ENCODE measurements around the gene PAX2. TPM values are rescaled to one million over a fixed set of nuclear protein-coding genes. Genes with fewer than 3 reads are reported as not detected.

The PAX2 gene
- total and polyA plus RNA-seq, 2 of the 8 experiments (the other 6 are each of a cell fraction or from before 2014, with no cell fraction given), result 0.02 TPM; not detected in 1

GRCh38 chr10:100829097-100829870 lies 83.9 kb downstream of the PAX2 start:
- H3K9ac ChIP-seq (replicated peaks in 1 of 4; ENCODE audit: extremely low read depth in 1 of 4, low read depth in 3 of 4, low read length in 3 of 4), result no peak overlapping the region
- H2BK15ac ChIP-seq (ENCODE audit: low read length), result no peak overlapping the region
- no peak overlapping the region for H3K56ac ChIP-seq (replicated peaks; ENCODE audit: insufficient read length, low read depth, low read length)
- peaks cover 4 to 26% (median 20%) of the 10 kb centered on the region in 4 experiments for H3K4me1 ChIP-seq (replicated peaks in 1 of 4; ENCODE audit: control insufficient read depth in 3 of 4, insufficient read depth in 4 of 4, low read length in 3 of 4)
- no peak overlapping the region for H2BK5ac ChIP-seq (ENCODE audit: low read depth, low read length)
- H3K14ac ChIP-seq (ENCODE audit: insufficient read length), result no peak overlapping the region
- WGBS, 2 experiments (ENCODE audit: extremely low coverage in 1 of 2, insufficient coverage in 1 of 2, insufficient read length in 1 of 2, insufficient replicate concordance in 2 of 2, low coverage in 1 of 2, low lambda C conversion rate in 2 of 2, missing lambda C conversion rate in 1 of 2), result 9% methylated on average over 47 of the region's 58 CpGs; no CpG with 5 or more reads in 1 of the 2 experiments
- H3K36me3 ChIP-seq (ENCODE audit: control insufficient read depth in 2 of 4, insufficient read depth in 4 of 4, low read length in 3 of 4), result peaks cover 0 to 8% (median 0%) of the 10 kb centered on the region in 4 experiments; a peak in 1 of 8 replicates
- H4K5ac ChIP-seq (ENCODE audit: insufficient read length, low read depth, low read length), result no peak overlapping the region
- H2BK12ac ChIP-seq (ENCODE audit: low read depth, low read length), result no peak overlapping the region
- POLR2A ChIA-PET (ENCODE audit: partially characterized antibody), result no interaction called here
- no peak overlapping the region for H3K23ac ChIP-seq (ENCODE audit: insufficient read length)
- no peak overlapping the region for H3K18ac ChIP-seq (ENCODE audit: extremely low read depth, low read length)
- no peak overlapping the region for H2AFZ ChIP-seq (ENCODE audit: low read length)
- no peak overlapping the region for H2BK120ac ChIP-seq (replicated peaks; ENCODE audit: low read depth, low read length)
- FAIRE-seq (no peak), DNase-seq (ENCODE audit: low read depth in 1 of 2, low spot score in 2 of 2) (no peak)
- peak overlapping the region; percentile 37; the same call in 1 of the 2 replicates for H4K8ac ChIP-seq (ENCODE audit: extremely low read depth, insufficient read depth, low read length)
- peak overlapping the region; percentile 51 to 62 for H3K4me2 ChIP-seq (ENCODE audit: insufficient read depth in 1 of 2, low read depth in 2 of 2, low read length in 2 of 2)
- peak overlapping the region in 1 of 4 experiments; percentile 53; a peak in 2 of 8 replicates for H3K4me3 ChIP-seq (ENCODE audit: extremely low read depth in 1 of 4, insufficient read depth in 2 of 4, low read depth in 3 of 4, low read length in 4 of 4)
- H4K91ac ChIP-seq (replicated peaks; ENCODE audit: insufficient read length, low read length), result no peak overlapping the region
- H3K79me2 ChIP-seq (ENCODE audit: control insufficient read depth in 1 of 2, insufficient read depth in 2 of 2, low read length in 2 of 2), result no peaks in the 10 kb centered on the region
- H2BK20ac ChIP-seq (ENCODE audit: low read length), result no peak overlapping the region
- no peaks in the 10 kb centered on the region for H3K79me1 ChIP-seq (ENCODE audit: low read depth, low read length)
- peaks cover 88 to 97% (median 94%) of the 10 kb centered on the region in 4 experiments for H3K27me3 ChIP-seq (replicated peaks in 1 of 4; ENCODE audit: control insufficient read depth in 3 of 4, extremely low read depth in 1 of 4, insufficient read depth in 3 of 4, low read length in 3 of 4)
- peaks cover 12 to 15% of the 10 kb centered on the region in 2 experiments for H4K20me1 ChIP-seq (replicated peaks in 1 of 2; ENCODE audit: control insufficient read depth in 1 of 2, insufficient read depth in 2 of 2, low read length in 2 of 2)
- H3K4ac ChIP-seq (replicated peaks; ENCODE audit: insufficient read length, low read depth, low read length), result no peak overlapping the region
- CTCF ChIA-PET (ENCODE audit: partially characterized antibody), result interaction anchor here (0.9 to 8.1 kb wide), 5 partner anchors 12 to 85 kb away, joined by 3 to 74 read pairs (median 5); no protein-coding TSS in a partner anchor
- H2AK5ac ChIP-seq (ENCODE audit: low read depth, low read length), result no peak overlapping the region
- H3K9me3 ChIP-seq (ENCODE audit: insufficient read depth in 2 of 2, low read depth in 1 of 2, low read length in 1 of 2), result no peaks in the 10 kb centered on the region
- H3K23me2 ChIP-seq (ENCODE audit: low read depth, low read length), result peaks cover 2% of the 10 kb centered on the region; the same call in 1 of the 2 replicates
- no peak overlapping the region for H3K27ac ChIP-seq (ENCODE audit: low read depth, low read length)
- 0 out of 4 replicates have a peak, but pooled peaks of 1 of the 2 experiments have one; percentile 1 for TF ChIP-seq RAD21 (IDR thresholded peaks at IDR 0.05 in 1 of 2, conservative IDR thresholded peaks at IDR 0.05 in 1 of 2; ENCODE audit: low read depth in 2 of 2, low read length in 2 of 2)
- no peak for TF ChIP-seq KDM4A (IDR thresholded peaks at IDR 0.05; ENCODE audit: low read depth, low read length, severe bottlenecking)
- TF ChIP-seq CTBP2 (IDR thresholded peaks at IDR 0.05; ENCODE audit: borderline replicate concordance, insufficient read depth, insufficient read length, low read length), result peak; percentile 45
- peak; percentile 92 for TF ChIP-seq RNF2 (IDR thresholded peaks at IDR 0.05; ENCODE audit: borderline replicate concordance, low read depth, low read length, missing control alignments, poor library complexity, severe bottlenecking)
- no peak for TF ChIP-seq FOSL1 (IDR thresholded peaks at IDR 0.05; ENCODE audit: insufficient read depth, low read depth, low read length)
- TF ChIP-seq CEBPB (IDR thresholded peaks at IDR 0.05; ENCODE audit: low read depth, low read length), result no peak
- TF ChIP-seq SAP30 (IDR thresholded peaks at IDR 0.05; ENCODE audit: insufficient read depth, insufficient replicate concordance, low read length), result no peak
- TF ChIP-seq SP1 (IDR thresholded peaks at IDR 0.05; ENCODE audit: low read depth, low read length), result peak; percentile 68; the same call in 1 of the 2 replicates
- no peak for TF ChIP-seq POLR2AphosphoS5 (IDR thresholded peaks at IDR 0.05; ENCODE audit: low read depth, low read length)
- TF ChIP-seq RBBP5 (IDR thresholded peaks at IDR 0.05; ENCODE audit: borderline replicate concordance, low read depth, low read length), result no peak

Data from H1 (cell line).